HG03066 (cell line): Measurements from ENCODE around the gene SP5.
"Not testable (repeated sequence)": the region's sequence is repeated elsewhere in the genome, so short reads cannot be mapped to it uniquely, and the experiment has no call there.

Experiments
- ATAC-seq: cut with Tn5 transposase; IDR thresholded peaks from one replicate; pipeline ENCODE4 v1.9.1; 2021; ENCODE audit warnings: low read depth; ENCODE audit not compliant: unreplicated experiment

SP5 gene

DNA sequence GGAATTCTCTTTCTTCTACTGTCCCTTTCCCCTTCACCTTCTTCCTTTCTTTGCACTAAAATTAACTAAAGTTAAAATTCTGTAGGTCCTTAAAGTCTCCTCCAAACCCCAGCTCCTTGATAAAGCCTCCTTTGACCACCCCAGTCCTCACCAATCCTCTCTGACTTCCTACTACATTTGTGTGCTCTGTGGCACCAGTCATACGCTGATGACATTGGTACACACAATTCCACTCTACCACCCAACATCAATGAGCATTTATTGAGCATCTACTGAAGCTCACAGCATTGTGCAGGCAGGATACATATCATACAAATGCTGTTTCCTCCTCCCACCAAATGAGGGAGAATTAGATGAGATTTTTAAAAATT lies 4.5 kb upstream of the SP5 start:
- ATAC-seq: no peak

DNA sequence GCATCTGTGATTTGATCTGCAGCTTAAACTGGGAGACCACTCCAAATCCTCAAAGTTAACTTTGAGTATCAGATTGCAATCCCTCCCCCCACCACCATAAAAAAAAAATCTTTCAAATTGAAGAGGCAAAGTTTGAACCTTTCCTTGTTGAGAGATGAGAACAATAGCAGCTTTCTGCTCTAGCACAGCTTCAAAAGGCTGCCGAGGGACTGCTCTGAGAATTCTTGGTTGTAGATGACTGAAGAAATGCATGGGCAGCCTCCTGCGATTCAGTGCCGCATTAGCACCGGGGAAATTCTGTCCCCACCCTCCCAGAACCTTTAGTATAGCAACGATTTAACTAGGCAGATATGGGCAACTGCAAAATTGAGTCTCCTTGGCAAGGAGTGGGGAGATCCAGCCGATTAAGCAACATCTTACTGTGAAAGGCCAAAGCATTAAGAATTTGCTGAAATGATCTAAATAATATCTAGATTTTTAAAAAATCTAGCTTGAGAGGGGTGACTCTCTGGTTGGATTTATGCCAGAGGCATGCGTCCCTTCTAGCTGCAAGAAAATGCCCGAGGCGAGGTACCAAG lies 3.9 kb upstream of the SP5 start:
- no peak for ATAC-seq

DNA sequence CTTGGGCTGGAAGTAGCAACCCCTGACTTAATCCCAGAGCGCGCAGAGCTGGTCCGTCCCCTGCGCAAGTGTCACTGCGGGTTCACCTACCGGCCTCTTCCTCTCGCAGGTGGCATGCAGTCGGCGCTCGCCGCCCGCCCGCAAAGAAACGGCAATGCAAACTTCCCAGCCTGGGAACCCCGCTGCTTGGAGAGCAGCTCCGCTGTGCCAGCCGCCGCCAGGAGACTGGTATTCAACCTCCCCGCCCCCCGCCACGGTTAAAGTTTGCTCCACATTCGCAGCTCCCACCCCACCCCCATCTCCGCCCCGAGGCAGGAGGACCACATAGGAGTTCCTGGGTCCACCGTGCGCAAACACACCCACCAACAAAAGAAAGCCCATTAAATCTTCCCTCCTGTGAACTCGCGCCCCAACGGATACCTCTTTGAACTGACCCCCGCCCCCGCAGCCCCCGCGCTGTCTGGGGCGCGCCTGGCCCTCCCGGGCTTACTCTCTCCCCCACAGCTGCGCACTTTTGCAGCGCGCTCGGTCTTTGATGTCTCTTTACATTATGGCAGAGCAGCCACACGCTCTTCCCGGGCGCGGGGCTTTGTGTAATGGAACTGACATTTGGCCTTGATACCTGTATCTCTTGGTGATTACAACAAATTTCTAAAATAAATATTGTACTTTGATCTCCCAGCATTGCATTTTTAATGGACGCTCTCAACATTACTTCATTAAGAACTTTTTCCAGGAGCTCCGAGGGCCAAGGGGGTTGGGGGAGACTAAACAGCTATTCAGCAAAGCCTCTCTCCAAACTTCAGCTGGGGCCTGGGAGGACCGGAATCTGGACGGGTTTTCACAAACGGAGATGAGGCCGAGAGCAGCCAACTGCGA lies 3.1 kb upstream of the SP5 start:
- no peak for ATAC-seq

DNA sequence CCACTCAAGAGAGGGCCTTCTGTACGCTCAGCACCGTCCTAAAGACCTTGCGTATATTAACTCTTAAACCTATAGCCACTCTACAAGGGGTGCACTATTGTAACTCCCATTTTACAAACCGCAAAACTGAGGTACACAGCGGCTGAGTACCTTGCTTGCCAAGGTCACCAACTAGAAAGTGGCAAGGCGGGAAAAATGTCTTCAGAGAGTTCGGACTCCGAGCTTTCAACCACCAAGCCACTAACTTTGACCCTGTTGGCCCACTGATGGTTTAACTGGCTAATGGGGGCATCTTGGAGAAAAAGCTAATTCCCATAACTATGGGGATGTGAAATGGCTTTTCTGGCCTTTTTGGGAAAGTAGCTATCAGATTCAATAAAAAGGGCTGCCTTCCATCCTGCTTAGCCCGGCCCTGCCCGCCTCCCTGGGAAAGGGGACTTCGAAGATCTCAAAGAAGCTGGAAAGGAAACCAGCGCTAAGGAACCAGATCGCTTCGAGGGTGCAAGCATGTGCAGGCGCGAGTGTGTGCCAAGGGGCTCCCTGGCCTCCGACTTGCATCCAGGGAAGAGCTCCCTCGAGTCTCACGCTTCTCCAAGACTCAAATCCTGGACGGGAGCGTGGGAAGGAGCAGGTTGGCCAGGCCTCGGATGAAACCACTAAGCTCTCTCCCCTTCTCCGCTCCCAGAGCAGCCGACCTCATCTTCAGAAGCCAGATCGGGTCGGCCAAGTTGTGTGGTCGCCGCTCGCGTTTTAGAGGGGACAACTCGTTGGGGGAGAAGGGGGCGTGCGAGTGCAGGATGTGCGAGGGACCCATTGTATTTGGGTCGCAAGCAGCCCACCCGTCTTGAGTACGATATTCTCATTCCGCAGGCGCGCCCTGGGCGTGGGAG lies 2.2 kb upstream of the SP5 start:
- ATAC-seq: no peak

DNA sequence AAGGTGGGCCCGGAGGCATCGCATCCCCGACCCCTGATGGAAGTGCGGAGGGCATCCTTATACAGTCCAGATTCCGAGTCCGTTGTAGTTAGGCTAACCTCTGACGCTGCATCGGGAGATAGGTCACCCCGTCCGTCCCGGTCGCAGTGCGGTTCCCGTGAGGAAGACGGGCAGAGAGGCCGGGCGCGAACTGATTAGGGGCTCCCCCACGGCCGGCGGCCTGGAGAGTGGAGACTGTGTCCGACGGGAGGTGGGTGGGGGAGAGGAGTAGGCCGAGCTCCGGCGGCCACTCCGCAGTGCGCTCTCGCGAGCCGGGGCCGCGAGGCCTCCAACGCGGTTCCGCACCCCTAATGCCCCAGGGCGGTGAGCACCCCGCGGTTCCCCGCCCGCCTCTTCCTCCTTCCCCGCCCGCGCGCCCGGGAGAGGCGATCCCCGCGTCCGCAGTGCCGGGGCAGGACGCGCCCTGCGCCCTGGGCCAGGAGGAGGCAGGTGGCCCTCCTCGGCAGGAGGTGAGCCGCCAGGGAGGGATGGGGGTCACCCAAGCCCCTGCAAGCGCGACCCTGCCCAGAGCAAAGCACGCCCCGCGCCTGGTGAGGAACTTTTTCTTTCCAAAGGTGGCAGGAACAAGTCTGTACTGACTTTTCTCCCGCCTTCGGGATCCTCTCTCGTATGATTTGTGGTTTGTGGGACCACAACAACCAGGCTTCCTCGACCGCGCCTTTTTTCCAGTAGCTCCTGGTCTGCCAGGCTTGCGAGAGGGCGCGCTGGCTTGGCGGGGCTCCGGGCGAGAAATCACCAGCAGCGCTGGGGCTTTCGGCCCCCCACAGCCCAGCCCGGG lies 1.4 kb upstream of the SP5 start:
- ATAC-seq: no peak

DNA sequence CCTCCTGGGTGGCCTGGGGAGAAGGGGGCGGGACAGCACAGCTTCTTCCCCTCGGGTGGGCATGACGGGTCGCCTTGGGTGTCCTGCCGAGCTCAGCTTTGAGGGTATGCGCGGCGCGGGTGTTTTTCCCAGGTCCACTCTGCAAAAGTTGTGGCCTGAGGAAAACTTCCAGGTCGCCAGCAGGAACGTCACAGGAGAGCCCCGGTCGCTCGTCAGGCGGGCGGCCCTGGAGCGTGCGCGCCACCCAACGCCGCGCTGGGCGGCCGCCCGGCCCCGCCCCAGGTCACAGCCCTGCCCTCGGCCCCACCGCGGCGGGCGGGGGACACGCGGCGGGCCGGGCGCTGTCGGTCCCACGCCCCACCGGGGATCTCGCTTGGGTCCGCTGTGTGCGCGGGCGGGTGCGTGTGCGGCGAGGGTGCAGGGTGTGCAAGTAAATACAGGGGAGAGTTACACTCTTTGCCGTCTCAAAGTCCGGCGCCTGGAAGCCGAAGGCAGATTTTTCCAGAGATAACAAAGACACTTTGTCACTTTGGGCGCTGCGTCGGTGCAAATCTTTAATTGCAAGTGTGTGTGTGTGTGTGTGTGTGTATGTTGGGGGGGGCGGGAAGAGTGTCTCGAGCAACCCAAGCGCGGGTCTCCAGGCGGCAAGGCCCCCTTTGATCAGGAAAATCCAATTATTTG lies 616 bp upstream of the SP5 start:
- ATAC-seq: no peak

DNA sequence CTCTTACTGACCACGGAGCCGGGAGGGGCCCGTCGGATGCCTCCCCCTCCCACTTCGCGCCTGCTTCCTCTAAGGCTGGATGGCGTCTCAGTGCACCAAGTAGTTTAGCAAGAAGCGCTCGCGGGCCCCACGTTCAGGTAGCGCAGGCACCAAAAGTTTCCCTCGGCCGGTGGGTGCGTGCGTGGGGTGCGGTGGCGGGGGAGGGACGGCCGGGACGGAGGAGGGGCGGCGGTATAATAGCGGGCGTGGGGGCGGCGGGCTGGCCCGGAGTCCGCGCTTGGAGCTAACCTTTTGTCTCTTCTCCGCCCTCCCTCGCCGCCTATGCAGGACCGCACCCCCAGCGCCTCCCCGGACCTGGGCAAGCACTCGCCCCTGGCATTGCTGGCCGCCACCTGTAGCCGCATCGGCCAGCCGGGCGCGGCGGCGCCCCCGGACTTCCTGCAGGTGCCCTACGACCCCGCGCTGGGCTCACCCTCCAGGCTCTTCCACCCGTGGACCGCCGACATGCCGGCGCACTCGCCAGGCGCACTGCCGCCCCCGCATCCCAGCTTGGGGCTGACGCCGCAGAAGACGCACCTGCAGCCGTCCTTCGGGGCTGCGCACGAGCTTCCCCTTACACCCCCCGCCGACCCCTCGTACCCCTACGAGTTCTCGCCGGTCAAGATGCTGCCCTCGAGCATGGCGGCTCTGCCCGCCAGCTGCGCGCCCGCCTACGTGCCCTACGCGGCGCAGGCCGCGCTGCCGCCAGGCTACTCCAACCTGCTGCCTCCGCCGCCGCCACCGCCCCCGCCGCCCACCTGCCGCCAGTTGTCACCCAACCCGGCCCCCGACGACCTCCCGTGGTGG lies 1.0 kb downstream of the SP5 start:
- ATAC-seq: no peak

DNA sequence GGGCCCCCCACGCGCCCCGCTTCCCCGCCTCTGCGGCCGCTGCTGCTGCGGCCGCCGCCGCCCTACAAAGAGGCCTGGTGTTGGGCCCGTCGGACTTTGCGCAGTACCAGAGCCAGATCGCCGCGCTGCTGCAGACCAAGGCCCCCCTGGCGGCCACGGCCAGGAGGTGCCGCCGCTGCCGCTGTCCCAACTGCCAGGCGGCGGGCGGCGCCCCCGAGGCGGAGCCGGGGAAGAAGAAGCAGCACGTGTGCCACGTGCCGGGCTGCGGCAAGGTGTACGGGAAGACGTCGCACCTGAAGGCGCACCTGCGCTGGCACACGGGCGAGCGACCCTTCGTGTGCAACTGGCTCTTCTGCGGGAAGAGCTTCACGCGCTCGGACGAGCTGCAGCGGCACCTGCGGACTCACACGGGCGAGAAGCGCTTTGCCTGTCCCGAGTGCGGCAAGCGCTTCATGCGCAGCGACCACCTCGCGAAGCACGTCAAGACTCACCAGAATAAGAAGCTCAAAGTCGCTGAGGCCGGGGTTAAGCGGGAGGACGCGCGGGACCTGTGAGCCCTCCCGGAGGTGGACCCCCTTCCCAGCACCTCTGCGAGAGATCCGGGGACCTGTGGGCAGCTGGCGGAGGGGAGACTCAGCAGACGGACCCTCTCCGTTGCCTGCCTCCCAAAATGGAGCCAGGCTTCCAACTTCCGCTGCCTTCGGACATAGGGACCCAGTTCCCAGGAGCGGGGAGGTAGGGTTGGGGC lies 1.9 kb downstream of the SP5 start:
- ATAC-seq: no peak

DNA sequence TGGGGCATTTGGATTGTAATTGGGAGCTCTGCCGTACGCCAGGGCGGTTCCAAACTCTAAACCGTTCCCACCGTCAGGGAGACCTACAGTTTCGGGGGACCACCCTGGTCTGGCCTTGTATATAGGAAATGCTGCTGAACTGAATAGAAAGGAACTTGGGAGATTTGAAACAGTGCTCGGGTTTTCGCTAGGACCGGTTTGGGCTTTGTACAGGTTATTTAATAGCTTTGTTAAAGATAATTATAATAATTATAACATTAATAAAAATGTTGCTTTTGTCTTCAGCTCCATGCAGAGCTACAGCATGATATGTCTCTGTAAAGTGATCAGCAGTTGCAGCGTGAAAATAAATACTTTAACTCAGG lies 2.4 kb downstream of the SP5 start:
- ATAC-seq: no peak

DNA sequence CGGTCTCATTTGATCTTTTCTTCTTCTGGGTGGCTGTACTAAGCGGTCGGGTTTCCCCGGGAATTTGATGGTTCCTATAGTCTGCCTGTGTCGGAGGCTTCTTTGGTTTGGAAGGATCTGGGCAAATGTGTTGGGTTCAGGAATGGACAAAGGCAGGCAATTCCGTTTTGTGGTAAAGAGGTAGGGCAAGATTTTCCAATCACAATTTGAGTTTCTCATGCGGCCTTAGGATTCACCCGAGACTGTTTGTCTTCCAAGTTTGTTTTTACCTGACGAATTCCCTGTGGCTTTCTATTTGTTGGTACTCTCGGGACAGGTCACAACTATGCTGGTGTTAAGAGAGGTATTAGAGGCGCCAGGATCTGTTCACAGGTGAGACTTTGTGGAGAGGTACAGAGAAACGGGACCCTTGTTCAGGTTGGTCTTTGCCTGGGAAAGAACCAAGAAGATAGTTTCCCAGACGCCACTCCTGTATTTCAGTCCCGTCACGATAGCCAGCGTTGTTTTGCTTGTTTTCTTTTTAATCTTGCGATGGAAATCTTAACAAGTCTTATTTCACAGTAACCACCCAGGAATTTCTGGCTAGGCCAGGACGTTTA lies 3.0 kb downstream of the SP5 start:
- ATAC-seq: no peak

DNA sequence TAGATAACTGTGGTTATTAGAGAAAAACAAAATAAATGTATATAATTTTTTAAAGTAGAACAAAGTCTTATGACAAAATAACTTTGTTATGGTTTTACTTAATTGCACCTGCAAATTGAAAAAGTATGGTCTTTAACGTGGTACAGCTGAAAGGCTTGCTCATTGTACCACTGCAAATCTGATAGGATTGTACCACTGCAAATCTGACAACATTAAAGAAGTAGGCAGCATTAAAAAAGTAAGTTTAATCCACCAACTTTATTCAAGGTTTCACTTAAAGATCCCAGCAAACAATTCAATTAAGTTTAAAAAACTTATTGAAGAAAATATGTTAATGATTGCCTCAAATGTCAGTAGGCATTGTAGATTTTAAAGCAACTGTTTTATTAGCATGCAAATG lies 4.7 kb downstream of the SP5 start:
- no peak for ATAC-seq

DNA sequence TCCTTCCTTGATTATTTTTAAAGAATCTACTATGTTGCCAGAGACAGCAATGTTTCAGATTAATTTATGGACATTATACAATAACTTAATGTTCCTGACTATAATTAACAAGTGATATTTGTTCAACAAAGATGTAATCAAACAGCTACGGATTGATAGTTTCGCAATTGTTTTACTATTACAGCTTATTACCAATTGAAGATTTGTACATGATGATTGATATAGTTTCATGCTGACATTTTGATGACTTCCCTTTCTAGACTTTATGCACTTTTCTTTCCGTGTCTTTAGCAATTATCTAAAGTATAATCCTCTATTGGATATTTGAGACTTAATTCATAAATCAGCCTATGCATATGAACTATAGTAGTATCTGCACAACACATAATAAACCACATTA lies 6.5 kb downstream of the SP5 start:
- ATAC-seq: no peak

DNA sequence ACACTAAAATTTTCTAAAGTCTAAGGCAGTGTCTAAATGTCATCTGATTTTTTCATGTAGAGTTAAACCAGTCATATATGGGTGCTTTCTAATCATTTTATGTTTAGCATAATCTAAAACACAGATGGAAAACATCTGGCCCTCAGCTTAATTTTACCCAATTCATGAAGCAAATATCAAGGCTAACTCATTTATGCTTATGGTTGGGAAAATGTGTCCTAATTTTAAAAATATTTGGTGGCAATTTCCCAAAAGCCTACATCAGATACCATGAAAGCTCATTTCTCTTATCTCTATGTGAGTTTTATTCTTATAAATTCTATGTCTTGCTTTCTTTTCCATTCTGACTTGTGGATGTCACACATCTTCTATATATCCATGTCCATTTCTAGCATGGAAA lies 7.2 kb downstream of the SP5 start:
- ATAC-seq: no peak

DNA sequence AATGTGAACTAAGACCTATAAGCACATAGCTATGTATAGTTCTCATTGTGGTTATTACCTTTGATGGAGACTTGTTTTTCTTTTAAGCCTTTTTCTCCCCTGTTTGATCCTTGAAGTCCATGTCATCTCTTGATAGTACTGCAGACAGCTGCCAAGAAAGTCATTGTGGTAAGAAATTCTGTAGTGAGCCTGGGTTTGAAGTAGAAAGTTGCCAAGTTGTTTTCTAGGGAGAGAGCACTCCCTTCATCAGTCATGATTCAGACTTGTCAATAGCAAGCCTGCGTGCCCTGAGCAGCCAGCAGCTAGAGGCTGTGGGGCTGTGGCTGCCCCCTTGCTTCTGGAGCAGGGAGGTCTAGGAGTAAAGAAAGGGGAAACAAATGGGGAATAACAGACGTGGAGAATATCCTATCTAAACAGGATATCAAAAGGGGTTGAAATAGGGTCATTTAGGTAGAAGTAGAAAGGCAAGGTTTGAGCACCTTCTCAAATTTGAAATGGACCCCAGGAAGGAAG lies 8.4 kb downstream of the SP5 start:
- ATAC-seq: no peak

DNA sequence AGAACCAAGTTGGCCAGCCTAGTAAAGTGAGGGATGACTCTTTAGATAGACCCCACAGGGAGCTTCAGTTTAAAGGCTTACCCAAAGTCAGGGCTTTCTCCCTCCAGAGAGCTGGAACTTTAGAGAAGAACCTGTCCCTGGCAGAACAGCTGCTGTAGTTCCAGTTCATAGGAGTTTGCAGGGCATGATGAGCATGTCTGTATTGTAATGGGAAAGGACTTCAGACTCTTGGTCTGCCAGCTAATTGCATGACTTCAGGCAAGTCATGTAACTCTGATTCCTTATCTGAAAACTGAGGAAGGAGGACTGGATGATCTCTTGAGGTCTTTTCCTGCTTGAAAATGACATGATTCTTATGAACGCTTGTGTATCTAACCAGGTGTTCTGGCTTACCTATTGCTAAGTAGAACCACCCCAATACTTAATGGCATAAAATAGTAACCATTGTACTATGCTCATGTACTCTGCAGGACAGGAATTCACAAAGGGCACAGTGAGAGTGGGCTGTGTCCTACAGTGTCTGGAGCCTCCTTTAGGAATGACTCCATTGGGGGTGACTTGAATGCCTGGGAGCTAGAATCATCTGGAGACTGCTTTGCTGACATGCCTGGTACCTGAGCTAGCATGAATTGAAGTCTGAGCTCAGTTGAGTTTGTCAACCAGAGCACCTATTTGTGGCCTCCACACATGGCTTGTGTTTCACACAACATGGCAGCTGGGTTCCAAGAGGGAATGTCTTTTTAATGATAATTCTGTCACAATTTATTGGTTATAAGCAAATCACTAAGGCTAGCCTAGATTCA lies 18.9 kb downstream of the SP5 start:
- no peak for ATAC-seq

DNA sequence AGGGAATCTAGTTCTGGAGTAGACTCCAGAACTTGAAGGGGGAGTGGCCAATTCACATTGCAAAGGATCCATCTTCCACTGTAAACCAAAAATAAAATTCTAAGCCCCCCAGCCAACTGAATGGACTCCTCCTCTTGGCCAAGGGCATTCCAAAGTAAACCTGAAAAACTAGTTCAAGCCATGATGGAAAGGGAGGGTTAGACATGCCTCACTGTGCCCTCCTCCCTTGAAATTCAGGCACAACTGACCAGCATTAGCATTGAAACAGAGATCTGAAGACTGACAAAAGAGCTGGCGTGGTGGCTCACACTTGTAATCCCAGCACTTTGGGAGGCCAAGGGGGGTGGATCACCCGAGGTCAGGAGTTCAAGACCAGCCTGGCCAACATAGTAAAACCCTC lies 19.5 kb downstream of the SP5 start:
- not testable (repeated sequence) for ATAC-seq

DNA sequence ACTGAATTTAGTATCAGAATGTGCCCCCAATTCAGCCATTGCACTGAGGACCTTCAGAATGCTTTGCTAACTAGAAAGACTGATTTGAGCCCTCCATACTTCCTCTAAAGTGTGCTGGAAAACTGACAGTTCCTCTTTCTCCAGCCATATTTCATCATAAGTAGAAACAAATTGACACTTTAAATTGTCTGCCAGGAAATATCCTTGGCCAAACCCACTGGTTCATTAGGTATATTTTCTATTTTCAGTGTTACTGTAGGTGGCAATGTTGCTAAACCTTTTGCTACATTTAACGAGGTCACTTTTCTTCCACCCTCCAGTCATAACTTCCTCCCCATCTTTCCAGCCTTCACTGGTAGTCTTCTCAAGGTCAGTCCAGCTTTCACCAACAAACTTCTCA lies 21.5 kb downstream of the SP5 start:
- no peak for ATAC-seq
